Left cardiac atrium (tissue), 4 donors: ENCODE results near the gene NRL. TPM values are rescaled to one million over a fixed set of nuclear protein-coding genes. Genes with fewer than 3 reads are reported as not detected.

Experiments used
- ATAC-seq, 2 donors: fragments of 200-7000 bp; cut with Tn5 transposase; one replicate each; pipeline ENCODE4 v1.9.1; 2020; ENCODE audit warnings: mild to moderate bottlenecking in 2 of 2, moderate library complexity in 2 of 2
- DNase-seq: peaks from one replicate; pipeline ENCODE4 v3.0.0-alpha.2; 2020
- intact Hi-C, 2 donors: fragments of 100-400 bp; cut with DNase I; formaldehyde crosslinking; loops; one replicate each; pipeline versions ENCODE4 v1.14.1 to v1.15.1; 2022 to 2023
- long read RNA-seq: library from polyadenylated mRNA; unstranded; transcript quantifications from one replicate; pipeline ENCODE4 v2.0.0, GENCODE V29; 2021
- total RNA-seq, 2 donors: library from RNA; stranded (reverse); fragmentation: NEBNext Ultra II Directional; extraction: Animal tissue kit (Norgen Biotek cat#: 25700); gene quantifications; one replicate each; pipeline ENCODE4 v1.2.1, GENCODE V29; 2021
- donor health status: DM: no; HTN: yes; CAD: no.
- donor health status: DM: no; HTN: yes; CAD: no; lungs with severe emphysema.
- donor health status: DM: yes; HTN: yes; CAD: no.
- donor health status: Dilated cardiomyopathy.

NRL gene
- 1 to 10 TPM; 1.6 to 1.8 TPM for total RNA-seq
- long read RNA-seq = 0 reads

- intact Hi-C loops = loop anchor here in 1 of 2 donors (5.0 kb wide), 1 partner anchor 33 kb away; the partner anchor contains the start of genes PSME2 and RNF31
- ATAC-seq (peak; percentile 94 to 97), DNase-seq (peak; percentile 98)
Measured at GRCh38 chr14:24114532-24115421, at the start of gene NRL, which contains the start of gene DCAF11. NRL (minus strand) TSS chr14:24114949; CDS start chr14:24082848, 32,101 bp downstream. DCAF11 (plus strand) TSS chr14:24114777; CDS start chr14:24115595, 818 bp downstream.

- intact Hi-C loops = no loop called here
- ATAC-seq (peak in 1 of 2 donors; percentile 27), DNase-seq (no peak)
Measured at GRCh38 chr14:24162093-24162492, 47.3 kb upstream of the NRL start.

- ATAC-seq = peak; percentile 93 to 96
- intact Hi-C loops = no loop called here
- DNase-seq = peak; percentile 97
Measured at GRCh38 chr14:24160850-24161804, 46.4 kb upstream of the NRL start, which contains the start of gene IRF9. IRF9 (plus strand) TSS chr14:24161265; CDS start chr14:24162145, 880 bp downstream.

- DNase-seq (peak; percentile 17), ATAC-seq (peak; percentile 1 to 2)
- intact Hi-C loops = no loop called here
Measured at GRCh38 chr14:24160499-24160849, 45.7 kb upstream of the NRL start.

- ATAC-seq (no peak), DNase-seq (peak; percentile 24)
- intact Hi-C loops = no loop called here
Measured at GRCh38 chr14:24159777-24160498, 45.2 kb upstream of the NRL start.

- ATAC-seq (no peak), DNase-seq (no peak)
- intact Hi-C loops = no loop called here
Measured at GRCh38 chr14:24157331-24157730, 42.6 kb upstream of the NRL start.

GRCh38 chr14:24156840-24157239 is 42.1 kb upstream of the NRL start:
- intact Hi-C loops = no loop called here
- ATAC-seq = no peak
- no peak for DNase-seq

- DNase-seq (no peak), ATAC-seq (no peak)
- intact Hi-C loops = no loop called here
Measured at GRCh38 chr14:24155100-24155499, 40.4 kb upstream of the NRL start.

GRCh38 chr14:24151404-24152080 is 36.8 kb upstream of the NRL start:
- ATAC-seq (no peak), DNase-seq (peak; percentile 21)
- intact Hi-C loops = no loop called here

GRCh38 chr14:24150993-24151392 is 36.2 kb upstream of the NRL start:
- DNase-seq (no peak), ATAC-seq (no peak)
- intact Hi-C loops = no loop called here

GRCh38 chr14:24150567-24150966 is 35.8 kb upstream of the NRL start:
- intact Hi-C loops = no loop called here

GRCh38 chr14:24150061-24150460 is 35.3 kb upstream of the NRL start:
- ATAC-seq (no peak), DNase-seq (peak; percentile 18)
- intact Hi-C loops = no loop called here

More at GRCh38 chr14:24150567-24150966, 35.8 kb upstream of the NRL start:
- DNase-seq (peak; percentile 18), ATAC-seq (no peak)

- no peak for ATAC-seq
- intact Hi-C loops = loop anchor here in 1 of 2 donors (5.0 kb wide), 1 partner anchor 37 kb away; the partner anchor contains the start of genes DCAF11 and NRL
- DNase-seq = peak; percentile 21
Measured at GRCh38 chr14:24149302-24149969, 34.7 kb upstream of the NRL start.

- ATAC-seq = peak in 1 of 2 donors; percentile 0
- DNase-seq = no peak
- intact Hi-C loops = loop anchor here in 1 of 2 donors (5.0 kb wide), 1 partner anchor 36 kb away; the partner anchor contains the start of genes DCAF11 and NRL
Measured at GRCh38 chr14:24147761-24148428, 33.1 kb upstream of the NRL start.

- intact Hi-C loops = loop anchor here in 1 of 2 donors (5.0 kb wide), 1 partner anchor 35 kb away; the partner anchor contains the start of genes DCAF11 and NRL
- ATAC-seq (peak; percentile 95 to 96), DNase-seq (peak; percentile 99)
Measured at GRCh38 chr14:24146978-24147760, 32.4 kb upstream of the NRL start, which contains the start of gene RNF31. RNF31 (plus strand) TSS chr14:24147498; CDS start chr14:24147699, 201 bp downstream.

- DNase-seq (peak; percentile 96), ATAC-seq (peak; percentile 84 to 88)
- intact Hi-C loops = loop anchor here in 1 of 2 donors (5.0 kb wide), 1 partner anchor 34 kb away; the partner anchor contains the start of genes DCAF11 and NRL
Measured at GRCh38 chr14:24146453-24146977, 31.8 kb upstream of the NRL start, which contains the start of gene PSME2. PSME2 (minus strand) TSS chr14:24146610; CDS start chr14:24146581, 29 bp downstream.
